Lung (tissue), 12 donors: ENCODE data around the gene ZBTB37. TPM values are rescaled to one million over a fixed set of nuclear protein-coding genes. Genes with fewer than 3 reads are reported as not detected.

ENCODE experiments used
- ATAC-seq: fragments of 200-7000 bp; cut with Tn5 transposase; one replicate; pipeline ENCODE4 v1.9.1; 2020; ENCODE audit warnings: moderate number of reproducible peaks; ENCODE audit not compliant: insufficient read depth, low FRiP score
- DNase-seq, 3 donors: peaks; one replicate each; pipeline ENCODE4 v3.0.0-alpha.2; 2013 to 2017
- H3K27ac ChIP-seq, 2 donors: one replicate each; pipeline ENCODE4 v1.5.1; 2013; ENCODE audit warnings: mild to moderate bottlenecking in 2 of 2, moderate library complexity in 2 of 2, control low read depth in 1 of 2, inconsistent platforms in 1 of 2, low read depth in 1 of 2, low read length in 1 of 2
- H3K27me3 ChIP-seq, 3 donors: one replicate each; pipeline ENCODE4 v1.5.1; 2013; ENCODE audit warnings: low read length in 2 of 3; ENCODE audit not compliant: control insufficient read depth in 3 of 3, insufficient read depth in 3 of 3
- H3K36me3 ChIP-seq, 4 donors: one replicate each; pipeline ENCODE4 v1.5.1; 2013; ENCODE audit warnings: low read length in 4 of 4, mild to moderate bottlenecking in 1 of 4, moderate library complexity in 1 of 4; ENCODE audit not compliant: control insufficient read depth in 4 of 4, insufficient read depth in 4 of 4
- H3K4me1 ChIP-seq, 5 donors: one replicate each; pipeline ENCODE4 v1.5.1; 2013; ENCODE audit warnings: low read length in 5 of 5, mild to moderate bottlenecking in 2 of 5, moderate library complexity in 1 of 5; ENCODE audit not compliant: control insufficient read depth in 5 of 5, insufficient read depth in 5 of 5
- H3K4me3 ChIP-seq: one replicate; pipeline ENCODE4 v1.5.1; 2013; ENCODE audit warnings: mild to moderate bottlenecking, control low read depth, moderate library complexity
- H3K9ac ChIP-seq, 2 donors: one replicate each; pipeline ENCODE4 v1.5.1; 2013; ENCODE audit warnings: low read length in 2 of 2, control low read depth in 1 of 2; ENCODE audit not compliant: insufficient read depth in 1 of 2
- H3K9me3 ChIP-seq, 4 donors: one replicate each; pipeline ENCODE4 v1.5.1; 2013; ENCODE audit warnings: low read length in 3 of 4, mild to moderate bottlenecking in 1 of 4, moderate library complexity in 1 of 4; ENCODE audit not compliant: control insufficient read depth in 4 of 4, insufficient read depth in 3 of 4
- WGBS, 2 donors: extraction: QIAGEN DNeasy Blood & Tissue Kit; methylation state at CpG; one replicate each; pipeline ENCODE4 v1.1.7; 2013; 5-methylcytosine and 5-hydroxymethylcytosine counted together
- polyA plus RNA-seq, 2 donors: library from polyadenylated mRNA; stranded (reverse); fragments of 200-250 nt; gene quantifications; one replicate each; pipeline ENCODE4 v1.2.1, GENCODE V29; 2013
- total RNA-seq, 2 donors: library from RNA; depleted of rRNA in 1 of 2; stranded (reverse); fragments of >200 nt in 1 of 2; gene quantifications; one replicate each; pipeline ENCODE4 v1.2.1, GENCODE V29; 2014 to 2021
- TF ChIP-seq, protein P1 (sequence below): IDR thresholded peaks from 2 replicates; pipeline ENCODE4 v1.5.1; 2012; ENCODE audit warnings: mild to moderate bottlenecking; ENCODE audit errors: control extremely low read depth, extremely low read depth
- donor health status: control.
- donor health status: control.
- donor health status: Bipolar disorder and iron deficiency.
- donor health status: healthy.
- donor health status: DM: yes; HTN: yes; CAD: no.

The ZBTB37 gene
- total and polyA plus RNA-seq, 4 donors, result 1.6 to 29.8 (median 7.3) TPM

DNA sequence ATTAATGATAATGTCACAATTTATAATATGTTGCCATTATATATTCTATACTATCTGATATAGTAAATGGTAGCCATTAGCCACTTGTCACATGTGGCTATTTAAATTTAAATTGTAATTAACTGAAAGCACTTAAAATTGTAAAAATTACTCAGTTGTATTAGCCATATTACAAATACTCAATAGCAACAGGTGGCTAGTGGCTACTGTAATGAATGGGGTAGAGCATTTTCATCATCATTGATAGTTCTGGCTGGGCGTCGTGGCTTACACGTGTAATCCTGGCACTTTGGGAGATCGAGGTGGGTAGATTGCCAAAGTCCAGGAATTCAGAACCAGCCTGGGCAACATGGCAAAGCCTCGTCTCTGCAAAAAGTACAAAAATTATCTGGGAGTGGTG, 16.5 kb downstream of the ZBTB37 start:
- no peak for ATAC-seq
- 93 to 94% methylated on average over 5 of the region's 5 CpGs for WGBS, 2 donors

GRCh38 chr1:173886746-173887611, 18.8 kb downstream of the ZBTB37 start:
- H3K36me3 ChIP-seq, result peaks cover 9 to 32% (median 15%) of the 10 kb centered on the region in 4 donors
- no peaks in the 10 kb centered on the region for H3K4me1 ChIP-seq
- DNase-seq (no peak), ATAC-seq (no peak)
- H3K4me3 ChIP-seq, result no peak overlapping the region
- 54 to 74% methylated on average over 4 of the region's 4 CpGs for WGBS, 2 donors
- H3K27ac ChIP-seq, result no peak overlapping the region
- TF ChIP-seq, protein P1, sequence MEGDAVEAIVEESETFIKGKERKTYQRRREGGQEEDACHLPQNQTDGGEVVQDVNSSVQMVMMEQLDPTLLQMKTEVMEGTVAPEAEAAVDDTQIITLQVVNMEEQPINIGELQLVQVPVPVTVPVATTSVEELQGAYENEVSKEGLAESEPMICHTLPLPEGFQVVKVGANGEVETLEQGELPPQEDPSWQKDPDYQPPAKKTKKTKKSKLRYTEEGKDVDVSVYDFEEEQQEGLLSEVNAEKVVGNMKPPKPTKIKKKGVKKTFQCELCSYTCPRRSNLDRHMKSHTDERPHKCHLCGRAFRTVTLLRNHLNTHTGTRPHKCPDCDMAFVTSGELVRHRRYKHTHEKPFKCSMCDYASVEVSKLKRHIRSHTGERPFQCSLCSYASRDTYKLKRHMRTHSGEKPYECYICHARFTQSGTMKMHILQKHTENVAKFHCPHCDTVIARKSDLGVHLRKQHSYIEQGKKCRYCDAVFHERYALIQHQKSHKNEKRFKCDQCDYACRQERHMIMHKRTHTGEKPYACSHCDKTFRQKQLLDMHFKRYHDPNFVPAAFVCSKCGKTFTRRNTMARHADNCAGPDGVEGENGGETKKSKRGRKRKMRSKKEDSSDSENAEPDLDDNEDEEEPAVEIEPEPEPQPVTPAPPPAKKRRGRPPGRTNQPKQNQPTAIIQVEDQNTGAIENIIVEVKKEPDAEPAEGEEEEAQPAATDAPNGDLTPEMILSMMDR, result no peak
- no peaks in the 10 kb centered on the region for H3K27me3 ChIP-seq
- no peaks in the 10 kb centered on the region for H3K9me3 ChIP-seq
- H3K9ac ChIP-seq, result no peak overlapping the region

More for the DNA sequence above, 16.5 kb downstream of the ZBTB37 start:
- H3K9ac ChIP-seq, result no peak overlapping the region
- no peaks in the 10 kb centered on the region for H3K27me3 ChIP-seq
- H3K36me3 ChIP-seq, result peaks cover 11 to 32% (median 16%) of the 10 kb centered on the region in 4 donors
- no peak for DNase-seq
- no peak overlapping the region for H3K4me3 ChIP-seq
- TF ChIP-seq, protein P1, result no peak
- H3K9me3 ChIP-seq, result no peaks in the 10 kb centered on the region
- no peak overlapping the region for H3K27ac ChIP-seq
- no peaks in the 10 kb centered on the region for H3K4me1 ChIP-seq

DNA sequence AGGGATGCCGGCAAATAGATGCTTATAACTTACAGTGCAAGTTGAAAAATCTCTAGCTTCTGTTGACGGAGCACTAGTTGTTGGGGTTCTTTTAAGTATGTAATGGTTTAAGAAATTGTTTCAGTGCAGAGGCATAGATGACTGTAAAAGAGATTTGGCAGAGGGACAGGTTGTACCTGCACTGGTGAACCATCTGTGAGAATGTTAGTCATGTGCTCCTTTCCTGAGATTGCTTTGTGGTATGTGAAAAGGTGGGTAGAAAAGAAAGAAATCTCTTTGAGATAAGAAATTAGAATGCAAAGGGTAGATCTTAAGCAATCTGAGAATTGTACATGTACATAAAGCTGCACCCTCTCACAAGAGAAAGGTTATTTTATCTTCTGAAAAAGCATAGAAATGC, 19.4 kb downstream of the ZBTB37 start:
- H3K36me3 ChIP-seq, result peaks cover 9 to 32% (median 15%) of the 10 kb centered on the region in 4 donors
- H3K4me3 ChIP-seq, result no peak overlapping the region
- TF ChIP-seq, protein P1, result no peak
- no peaks in the 10 kb centered on the region for H3K9me3 ChIP-seq
- no peaks in the 10 kb centered on the region for H3K27me3 ChIP-seq
- DNase-seq, result no peak
- no peak for ATAC-seq
- no peak overlapping the region for H3K27ac ChIP-seq
- no peak overlapping the region for H3K9ac ChIP-seq
- H3K4me1 ChIP-seq, result no peaks in the 10 kb centered on the region
- WGBS, 2 donors, result 88% methylated on average over 2 of the region's 2 CpGs

DNA sequence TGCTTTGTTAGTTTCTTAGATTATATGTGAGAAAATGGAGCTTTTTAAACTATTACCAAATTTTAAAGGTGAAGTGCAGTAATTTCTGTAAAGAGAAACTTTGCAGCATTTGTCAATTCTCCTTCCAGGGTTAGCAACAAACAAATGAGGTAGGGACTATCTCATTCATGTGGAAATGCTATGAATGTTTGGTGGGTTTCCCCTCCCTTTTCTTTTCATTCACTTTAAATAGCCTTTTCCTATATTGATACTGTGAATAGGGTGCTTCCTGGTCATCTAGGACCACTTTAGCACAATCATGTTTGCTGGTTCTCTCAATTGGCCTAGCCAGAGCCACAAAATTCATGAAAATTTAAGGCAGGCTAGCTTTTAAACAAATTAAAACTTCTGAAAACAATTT, 20.6 kb downstream of the ZBTB37 start:
- Histone ChIP-seq H3K27ac (no peak overlapping the region), H3K4me3 (no peak overlapping the region), H3K27me3 (no peaks in the 10 kb centered on the region), H3K4me1 (no peaks in the 10 kb centered on the region), H3K36me3 (peaks cover 9 to 32% (median 15%) of the 10 kb centered on the region in 4 donors), H3K9ac (no peak overlapping the region), H3K9me3 (no peaks in the 10 kb centered on the region)
- no peak for DNase-seq
- TF ChIP-seq, protein P1, result no peak
- ATAC-seq, result no peak
